Measurements from ENCODE around the gene TMEM221. TPM values are rescaled to one million over a fixed set of nuclear protein-coding genes. Genes with fewer than 3 reads are reported as not detected.

TMEM221 gene
- total and polyA plus RNA-seq, 10 of the 15 experiments (the other 5 are each of a cell fraction or from before 2014, with no cell fraction given): 0.04 to 0.24 TPM; not detected in 8

- ChIA-PET CTCF (interaction anchor here (0.5 to 1.4 kb wide), 4 partner anchors 14 to 221 kb away, joined by 3 to 4 read pairs (median 4); no protein-coding TSS in a partner anchor), POLR2A (no interaction called here), RAD21 (ENCODE audit: unreplicated experiment) (no interaction called here), SMC1A (ENCODE audit: uncharacterized antibody, unreplicated experiment) (interaction anchor here (1.0 kb wide), 1 partner anchor 84 kb away, joined by 4 read pairs; no protein-coding TSS in a partner anchor)
- no peak overlapping the region for H2AFZ ChIP-seq (ENCODE audit: control insufficient read depth, low read depth, low read length)
- H3K4me3 ChIP-seq: no peak overlapping the region
- no peak overlapping the region for H3K4me2 ChIP-seq (ENCODE audit: control insufficient read depth, insufficient read depth)
- no peaks in the 10 kb centered on the region for H4K20me1 ChIP-seq (ENCODE audit: control insufficient read depth, insufficient read depth)
- no peak for FAIRE-seq
- WGBS (ENCODE audit: insufficient coverage, insufficient replicate concordance, low lambda C conversion rate, missing lambda C conversion rate): 74% methylated on average over 9 of the region's 9 CpGs
- H3K27ac ChIP-seq (ENCODE audit: control insufficient read depth, insufficient read depth): no peak overlapping the region
- no peaks in the 10 kb centered on the region for H3K79me2 ChIP-seq (ENCODE audit: control insufficient read depth, insufficient read depth, low read length)
- H3K9me3 ChIP-seq (replicated peaks; ENCODE audit: control insufficient read depth, insufficient read depth, low read length): no peaks in the 10 kb centered on the region
- ATAC-seq: no peak
- no peak for DNase-seq (ENCODE audit: low read depth, low spot score)
- no TSS peak for BruUV-seq (replicated peaks)
- no peaks in the 10 kb centered on the region for H3K27me3 ChIP-seq (replicated peaks in 1 of 2; ENCODE audit: control insufficient read depth in 2 of 2, insufficient read depth in 2 of 2, low read length in 1 of 2)
- no peaks in the 10 kb centered on the region for H3K36me3 ChIP-seq (ENCODE audit: control insufficient read depth in 2 of 2, insufficient read depth in 2 of 2, low read length in 1 of 2)
- H3K9ac ChIP-seq (ENCODE audit: control insufficient read depth, insufficient read depth, low read length): no peak overlapping the region
- no peak for TF ChIP-seq MXI1 (IDR thresholded peaks at IDR 0.05; ENCODE audit: low read depth, low read length)
- TF ChIP-seq HDAC2 (IDR thresholded peaks at IDR 0.05): no peak
- no peak for TF ChIP-seq SMARCA5 (IDR thresholded peaks at IDR 0.05)
- TF ChIP-seq IRF5 (IDR thresholded peaks at IDR 0.05; ENCODE audit: borderline replicate concordance): no peak
- no peak for TF ChIP-seq ETV6 (conservative IDR thresholded peaks at IDR 0.05 in 1 of 2, IDR thresholded peaks at IDR 0.05 in 1 of 2; ENCODE audit: borderline replicate concordance in 1 of 2, low read depth in 1 of 2)
- no peak for TF ChIP-seq IRF3 (IDR thresholded peaks at IDR 0.05)
- no peak for TF ChIP-seq TCF3 (IDR thresholded peaks at IDR 0.05; ENCODE audit: borderline replicate concordance, insufficient read depth, low read depth, low read length)
- TF ChIP-seq DPF2 (IDR thresholded peaks at IDR 0.05): no peak
- no peak for TF ChIP-seq FOXM1 (IDR thresholded peaks at IDR 0.05; ENCODE audit: low read depth, low read length)
- no peak for TF ChIP-seq TCF7 (IDR thresholded peaks at IDR 0.05; ENCODE audit: borderline replicate concordance)
- no peak for TF ChIP-seq RAD21 (IDR thresholded peaks at IDR 0.05; ENCODE audit: insufficient read depth, low read depth, low read length)
- no peak for TF ChIP-seq USF1 (IDR thresholded peaks at IDR 0.05; ENCODE audit: borderline replicate concordance, extremely low read length, insufficient read depth, low read depth, low read length)
- intact Hi-C loops (cut with micrococcal nuclease; ENCODE audit: unreplicated experiment) (no loop called here), in situ Hi-C loops (cut with MboI) (no loop called here)
- peaks cover 6% of the 10 kb centered on the region for H3K4me1 ChIP-seq (ENCODE audit: control insufficient read depth, insufficient read depth, low read length)
Measured at GRCh38 chr19:17489392-17490030, 41.0 kb upstream of the TMEM221 start.
